Trophoblast cell (in vitro differentiated cells and primary cell): Measurements from ENCODE around the gene RAB20.
A peak's percentile ranks its signal among the peaks of the same experiment; 100 is the strongest.

Experiments used
- DNase-seq, 2 donors: peaks; one replicate each; pipeline ENCODE4 v3.0.0-alpha.2; 2016
- H2AFZ ChIP-seq: 2 replicates; pipeline ENCODE4 v1.6.1; 2013; ENCODE audit warnings: low read length, moderate library complexity, mild to moderate bottlenecking; ENCODE audit not compliant: insufficient read depth, poor library complexity
- H2AK5ac ChIP-seq: 2 replicates; pipeline ENCODE4 v1.6.1; 2013; ENCODE audit warnings: mild to moderate bottlenecking, low read length
- H2BK120ac ChIP-seq: 2 replicates; pipeline ENCODE4 v1.6.1; 2013; ENCODE audit warnings: low read length, mild to moderate bottlenecking, moderate library complexity; ENCODE audit not compliant: insufficient read depth, poor library complexity
- H2BK12ac ChIP-seq: 2 replicates; pipeline ENCODE4 v1.6.1; 2013; ENCODE audit warnings: mild to moderate bottlenecking, low read length, moderate library complexity
- H2BK5ac ChIP-seq: 2 replicates; pipeline ENCODE4 v1.6.1; 2013; ENCODE audit warnings: low read length, low read depth, moderate library complexity, mild to moderate bottlenecking; ENCODE audit not compliant: poor library complexity
- H3K14ac ChIP-seq: 2 replicates; pipeline ENCODE4 v1.6.1; 2013; ENCODE audit warnings: mild to moderate bottlenecking, low read length
- H3K18ac ChIP-seq: 2 replicates; pipeline ENCODE4 v1.6.1; 2013; ENCODE audit warnings: mild to moderate bottlenecking, low read length
- H3K23ac ChIP-seq: 2 replicates; pipeline ENCODE4 v1.6.1; 2013; ENCODE audit warnings: low read length
- H3K27ac ChIP-seq: 2 replicates; pipeline ENCODE4 v1.5.1; 2013; ENCODE audit warnings: low read depth, mild to moderate bottlenecking, inconsistent platforms, low read length, moderate library complexity
- H3K27me3 ChIP-seq: 2 replicates; pipeline ENCODE4 v1.6.1; 2013; ENCODE audit warnings: inconsistent platforms, mild to moderate bottlenecking, low read length, moderate library complexity; ENCODE audit not compliant: insufficient read depth
- H3K36me3 ChIP-seq, 2 experiments: 1 replicate in 1 of 2; 2 replicates in 1 of 2; pipeline ENCODE4 v1.6.1; 2013; ENCODE audit warnings: low read length in 2 of 2, mild to moderate bottlenecking in 2 of 2, moderate library complexity in 1 of 2; ENCODE audit not compliant: insufficient read depth in 2 of 2, control insufficient read depth in 1 of 2
- H3K4ac ChIP-seq: 2 replicates; pipeline ENCODE4 v1.6.1; 2013; ENCODE audit warnings: low read depth, mild to moderate bottlenecking, low read length, moderate library complexity
- H3K4me1 ChIP-seq, 2 experiments: 1 replicate in 1 of 2; 2 replicates in 1 of 2; pipeline ENCODE4 v1.6.1; 2013; ENCODE audit warnings: low read length in 2 of 2, mild to moderate bottlenecking in 2 of 2, moderate library complexity in 1 of 2; ENCODE audit not compliant: insufficient read depth in 2 of 2, control insufficient read depth in 1 of 2
- H3K4me2 ChIP-seq: 2 replicates; pipeline ENCODE4 v1.6.1; 2013; ENCODE audit warnings: inconsistent platforms, mild to moderate bottlenecking, low read length, moderate library complexity
- H3K4me3 ChIP-seq: 2 replicates; pipeline ENCODE4 v1.5.1; 2013; ENCODE audit warnings: mild to moderate bottlenecking, low read depth, low read length, inconsistent platforms
- H3K79me1 ChIP-seq: one replicate; pipeline ENCODE4 v1.6.1; 2013; ENCODE audit warnings: low read length
- H3K79me2 ChIP-seq: 2 replicates; pipeline ENCODE4 v1.6.1; 2013; ENCODE audit warnings: low read length, mild to moderate bottlenecking; ENCODE audit not compliant: control insufficient read depth, insufficient read depth, poor library complexity
- H3K9ac ChIP-seq: 2 replicates; pipeline ENCODE4 v1.6.1; 2013; ENCODE audit warnings: mild to moderate bottlenecking, low read length
- H3K9me3 ChIP-seq: 2 replicates; pipeline ENCODE4 v1.6.1; 2013; ENCODE audit warnings: low read depth, mild to moderate bottlenecking, control low read depth, inconsistent platforms, low read length; ENCODE audit not compliant: insufficient read depth
- H4K12ac ChIP-seq: 2 replicates; pipeline ENCODE4 v1.6.1; 2013; ENCODE audit warnings: low read depth, mild to moderate bottlenecking, low read length, moderate library complexity
- H4K8ac ChIP-seq: 2 replicates; pipeline ENCODE4 v1.6.1; 2013; ENCODE audit warnings: low read depth, mild to moderate bottlenecking, low read length, moderate library complexity
- H4K91ac ChIP-seq: one replicate; pipeline ENCODE4 v1.6.1; 2013; ENCODE audit warnings: low read depth, mild to moderate bottlenecking, low read length, moderate library complexity
- WGBS: extraction: QIAGEN DNeasy Blood & Tissue Kit; methylation state at CpG from one replicate; pipeline ENCODE4 v1.1.7; 2013; ENCODE audit warnings: missing lambda C conversion rate; ENCODE audit not compliant: insufficient read length, insufficient coverage; ENCODE audit errors: extremely low coverage; 5-methylcytosine and 5-hydroxymethylcytosine counted together

RAB20 gene

DNA sequence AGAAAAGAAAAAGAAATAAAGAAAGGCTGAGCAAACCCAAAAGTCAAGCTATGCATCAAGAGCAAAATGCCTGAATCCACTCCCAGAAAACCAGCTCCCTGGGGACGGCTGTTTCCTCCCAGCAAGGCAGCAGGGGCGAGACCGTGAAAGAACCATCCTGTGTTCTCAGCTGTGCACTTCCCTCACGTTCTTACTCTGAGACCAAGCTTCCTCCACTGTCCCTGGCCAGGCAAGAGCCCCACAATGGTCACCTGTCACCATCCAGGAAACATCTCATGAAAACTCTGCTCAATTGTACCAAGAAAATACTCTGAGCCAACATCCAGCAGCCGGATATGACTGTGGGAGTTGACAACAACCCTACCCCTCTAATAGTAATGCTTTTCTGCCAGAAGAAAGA lies 22.9 kb downstream of the RAB20 start:
- Histone ChIP-seq H4K12ac (no peak overlapping the region), H2BK12ac (no peak overlapping the region), H2BK120ac (no peak overlapping the region), H3K79me1 (peaks cover 28% of the 10 kb centered on the region), H3K27ac (no peak overlapping the region), H4K8ac (no peak overlapping the region), H3K4me2 (no peak overlapping the region), H3K36me3 (peaks cover 4 to 6% of the 10 kb centered on the region in 2 experiments), H2AK5ac (peak overlapping the region; percentile 60), H3K27me3 (no peaks in the 10 kb centered on the region), H4K91ac (no peak overlapping the region), H3K23ac (no peak overlapping the region), H3K18ac (no peak overlapping the region), H3K4me1 (peaks cover 42 to 43% of the 10 kb centered on the region in 2 experiments), H3K4ac (peak overlapping the region; percentile 53), H2AFZ (no peak overlapping the region), H3K9me3 (peaks cover 4% of the 10 kb centered on the region), H2BK5ac (no peak overlapping the region), H3K4me3 (no peak overlapping the region), H3K14ac (no peak overlapping the region), H3K9ac (no peak overlapping the region), H3K79me2 (peaks cover 11% of the 10 kb centered on the region)
- DNase-seq = no peak
- WGBS = no CpG with 5 or more reads among the region's 5 CpGs

DNA sequence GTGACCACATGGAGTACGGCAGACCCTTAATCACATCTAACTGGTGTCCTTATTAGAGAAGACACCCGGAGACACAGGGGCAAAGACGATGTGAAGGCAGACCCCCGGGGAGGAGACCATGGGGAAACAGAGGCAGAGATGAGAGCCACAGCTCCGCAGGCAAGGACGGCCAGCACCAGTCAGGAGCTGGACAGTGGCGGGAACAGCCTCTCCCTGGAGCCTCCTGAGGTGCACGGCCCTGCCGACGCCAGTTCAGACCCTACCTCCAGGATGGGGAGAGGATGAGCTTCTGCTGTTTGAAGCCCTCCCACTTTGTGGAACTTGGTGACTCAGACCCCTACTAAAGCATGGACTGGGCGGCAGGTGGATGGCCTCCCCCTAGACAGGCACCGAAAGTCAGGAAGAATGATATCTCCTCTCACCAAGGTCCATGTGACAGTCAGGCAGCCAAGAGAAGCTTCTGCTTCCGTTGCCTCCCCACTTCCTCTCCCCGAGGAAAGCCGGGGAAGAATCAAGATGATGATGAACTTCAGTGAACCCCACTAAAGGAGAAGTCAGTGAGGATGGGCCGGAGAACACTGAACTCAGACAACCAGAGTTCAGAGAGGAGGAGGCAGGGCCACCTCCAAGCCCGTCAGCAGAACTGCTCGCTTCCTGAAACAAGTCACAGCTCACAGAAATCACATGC lies 25.4 kb downstream of the RAB20 start:
- peak in 1 of 2 donors; percentile 43 for DNase-seq
- Histone ChIP-seq H2BK120ac (peak overlapping the region; percentile 34), H2AK5ac (peak overlapping the region; percentile 5), H3K9me3 (peaks cover 4% of the 10 kb centered on the region), H3K79me1 (peaks cover 40% of the 10 kb centered on the region), H2AFZ (no peak overlapping the region), H3K4me3 (no peak overlapping the region), H3K14ac (peak overlapping the region; percentile 5), H3K27me3 (no peaks in the 10 kb centered on the region), H3K79me2 (peaks cover 17% of the 10 kb centered on the region), H2BK12ac (peak overlapping the region; percentile 41), H3K18ac (peak overlapping the region; percentile 4), H4K91ac (peak overlapping the region; percentile 4), H3K9ac (no peak overlapping the region), H3K36me3 (peaks cover 6 to 15% of the 10 kb centered on the region in 2 experiments), H4K12ac (no peak overlapping the region), H3K4ac (peak overlapping the region; percentile 4), H4K8ac (no peak overlapping the region), H2BK5ac (no peak overlapping the region), H3K23ac (no peak overlapping the region), H3K27ac (peak overlapping the region; percentile 15), H3K4me1 (peaks cover 43 to 49% of the 10 kb centered on the region in 2 experiments), H3K4me2 (no peak overlapping the region)
- WGBS = no CpG with 5 or more reads among the region's 18 CpGs

DNA sequence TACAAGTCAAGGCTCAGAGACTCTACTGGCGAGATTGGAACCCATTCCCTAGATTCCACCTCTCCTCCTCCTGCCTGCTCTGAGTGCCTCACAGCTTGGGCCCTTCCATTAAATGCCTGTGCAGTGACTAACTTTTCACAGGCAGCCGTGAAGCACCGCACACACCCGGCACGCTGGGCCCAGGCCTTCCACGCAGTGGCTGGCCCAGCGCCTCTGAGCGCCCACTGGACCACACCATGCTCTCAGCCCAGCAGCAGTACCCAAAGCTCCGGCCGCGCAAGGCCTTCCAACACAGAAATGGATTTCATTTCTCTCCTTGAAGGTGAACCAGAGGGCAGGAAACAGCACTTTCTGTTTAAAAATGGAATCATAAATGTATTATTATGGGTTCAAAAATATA lies 26.0 kb downstream of the RAB20 start:
- H4K12ac ChIP-seq = no peak overlapping the region
- WGBS = no CpG with 5 or more reads among the region's 11 CpGs
- peak overlapping the region; percentile 67 for H4K91ac ChIP-seq

DNA sequence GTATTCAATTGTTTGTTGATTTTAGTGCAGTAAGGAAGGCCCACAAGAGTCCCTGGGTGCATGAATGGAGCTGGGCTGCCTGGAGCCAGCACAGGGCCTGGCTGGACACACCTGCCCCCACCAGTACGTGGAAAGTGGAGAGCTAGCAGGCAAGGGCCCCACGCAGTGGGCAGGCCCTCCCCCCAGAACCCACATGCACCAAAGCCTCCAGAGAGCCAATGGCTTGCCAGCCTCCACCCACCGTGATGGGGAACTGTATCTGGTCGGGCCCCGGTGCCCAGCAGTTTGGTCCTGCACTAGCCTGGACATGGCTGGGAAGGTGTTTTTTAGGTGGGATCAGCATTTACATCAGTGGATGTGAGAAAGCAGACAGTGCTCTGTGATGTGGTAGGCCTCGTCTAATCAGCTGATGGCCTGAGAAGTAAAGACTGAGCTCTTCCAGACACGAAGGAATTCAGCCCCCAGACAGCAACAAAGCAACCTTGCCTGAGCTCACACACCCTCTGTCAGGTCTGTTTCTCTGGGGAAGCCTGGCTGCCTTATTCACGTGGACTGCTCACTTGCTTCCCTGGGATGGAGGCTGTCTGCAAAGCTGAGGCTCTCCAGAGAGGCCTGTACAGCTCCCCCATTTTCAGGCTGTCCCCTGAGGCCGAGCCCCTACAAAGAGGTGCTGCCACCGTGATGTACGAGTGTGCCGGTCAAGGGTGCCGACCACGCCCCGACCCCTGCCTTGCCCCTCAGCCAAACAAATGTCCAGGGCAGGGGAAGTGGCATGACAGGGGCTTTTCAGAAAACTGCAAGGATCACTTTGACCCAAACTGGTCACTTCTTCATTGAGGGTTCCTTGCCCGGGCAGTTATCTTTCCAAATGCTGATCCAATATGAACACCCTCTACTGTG lies 27.5 kb downstream of the RAB20 start:
- H3K4me2 ChIP-seq = peak overlapping the region; percentile 21
- peaks cover 6 to 15% of the 10 kb centered on the region in 2 experiments for H3K36me3 ChIP-seq
- H4K8ac ChIP-seq = peak overlapping the region; percentile 52
- H3K27ac ChIP-seq = peak overlapping the region; percentile 95
- H4K91ac ChIP-seq = peak overlapping the region; percentile 92
- peaks cover 52% of the 10 kb centered on the region for H3K79me1 ChIP-seq
- H3K9me3 ChIP-seq = peaks cover 4% of the 10 kb centered on the region
- peak overlapping the region; percentile 23 for H4K12ac ChIP-seq
- H2AFZ ChIP-seq = peak overlapping the region; percentile 28
- no peak for DNase-seq
- peaks cover 54 to 58% of the 10 kb centered on the region in 2 experiments for H3K4me1 ChIP-seq
- H2BK120ac ChIP-seq = peak overlapping the region; percentile 91
- H3K27me3 ChIP-seq = no peaks in the 10 kb centered on the region
- peak overlapping the region; percentile 49 for H2AK5ac ChIP-seq
- H3K9ac ChIP-seq = no peak overlapping the region
- H2BK12ac ChIP-seq = peak overlapping the region; percentile 81
- peak overlapping the region; percentile 73 for H3K18ac ChIP-seq
- H2BK5ac ChIP-seq = peak overlapping the region; percentile 70
- peaks cover 19% of the 10 kb centered on the region for H3K79me2 ChIP-seq
- peak overlapping the region; percentile 75 for H3K14ac ChIP-seq
- no CpG with 5 or more reads among the region's 16 CpGs for WGBS
- no peak overlapping the region for H3K23ac ChIP-seq
- peak overlapping the region; percentile 59 for H3K4ac ChIP-seq
- H3K4me3 ChIP-seq = no peak overlapping the region

More for the DNA sequence above, 26.0 kb downstream of the RAB20 start:
- Histone ChIP-seq H2BK12ac (peak overlapping the region; percentile 88), H3K18ac (peak overlapping the region; percentile 90), H3K14ac (peak overlapping the region; percentile 71), H3K9me3 (peaks cover 4% of the 10 kb centered on the region), H3K4me1 (peaks cover 44 to 51% of the 10 kb centered on the region in 2 experiments), H3K36me3 (peaks cover 6 to 15% of the 10 kb centered on the region in 2 experiments), H3K27ac (no peak overlapping the region), H2BK5ac (peak overlapping the region; percentile 42), H3K23ac (no peak overlapping the region), H4K8ac (no peak overlapping the region), H3K4ac (peak overlapping the region; percentile 61), H3K9ac (no peak overlapping the region), H3K79me1 (peaks cover 43% of the 10 kb centered on the region), H3K27me3 (no peaks in the 10 kb centered on the region), H2AFZ (no peak overlapping the region), H3K4me3 (no peak overlapping the region), H3K4me2 (no peak overlapping the region), H3K79me2 (peaks cover 19% of the 10 kb centered on the region), H2BK120ac (peak overlapping the region; percentile 59), H2AK5ac (peak overlapping the region; percentile 85)
- peak in 1 of 2 donors; percentile 67 for DNase-seq
